ENCODE data around the gene TXNDC2. TPM values are rescaled to one million over a fixed set of nuclear protein-coding genes. Genes with fewer than 3 reads are reported as not detected.
"Not testable (repeated sequence)": the region's sequence is repeated elsewhere in the genome, so short reads cannot be mapped to it uniquely, and the experiment has no call there.

Gene TXNDC2
- total and polyA plus RNA-seq, 4 donors, result 0.17 to 0.35 (median 0.27) TPM; not detected in 1

- H3K4me1 ChIP-seq (ENCODE audit: control insufficient read depth, insufficient read depth, low read length), result no peaks in the 10 kb centered on the region
- no peak overlapping the region for H3K27ac ChIP-seq (ENCODE audit: low read depth, low read length)
- 95% methylated on average over 4 of the region's 5 CpGs for whole genome bisulfite sequencing (ENCODE audit: insufficient coverage)
- H3K4me3 ChIP-seq (ENCODE audit: low read depth, low read length), result no peak overlapping the region
- no peaks in the 10 kb centered on the region for H3K27me3 ChIP-seq (ENCODE audit: control insufficient read depth, insufficient read depth, low read length)
- DNase-seq (ENCODE audit: low read depth in 4 of 6, low spot score in 6 of 6), result no peak
- no peaks in the 10 kb centered on the region for H3K9me3 ChIP-seq (ENCODE audit: control insufficient read depth, insufficient read depth, low read length)
- no peaks in the 10 kb centered on the region for H3K36me3 ChIP-seq (ENCODE audit: control insufficient read depth, insufficient read depth, low read length)
Observed at GRCh38 chr18:9897129-9897528, 11.4 kb downstream of the TXNDC2 start.

- H3K9me3 ChIP-seq (ENCODE audit: control insufficient read depth, insufficient read depth, low read length); H3K4me1 ChIP-seq (ENCODE audit: control insufficient read depth, insufficient read depth, low read length); H3K27me3 ChIP-seq (ENCODE audit: control insufficient read depth, insufficient read depth, low read length); DNase-seq (ENCODE audit: low read depth in 4 of 6, low spot score in 6 of 6); H3K4me3 ChIP-seq (ENCODE audit: low read depth, low read length); H3K27ac ChIP-seq (ENCODE audit: low read depth, low read length); H3K36me3 ChIP-seq (ENCODE audit: control insufficient read depth, insufficient read depth, low read length): not testable (repeated sequence)
- 91% methylated on average over 9 of the region's 10 CpGs for whole genome bisulfite sequencing (ENCODE audit: insufficient coverage)
Observed at GRCh38 chr18:9897787-9898291, 12.1 kb downstream of the TXNDC2 start.

- WGBS (ENCODE audit: insufficient coverage), result 100% methylated on average over 4 of the region's 11 CpGs
Observed at GRCh38 chr18:9898792-9899549, 13.2 kb downstream of the TXNDC2 start.

GRCh38 chr18:9899550-9899930 lies 13.8 kb downstream of the TXNDC2 start:
- not testable (repeated sequence) for H3K36me3 ChIP-seq (ENCODE audit: control insufficient read depth, insufficient read depth, low read length); H3K4me1 ChIP-seq (ENCODE audit: control insufficient read depth, insufficient read depth, low read length); H3K4me3 ChIP-seq (ENCODE audit: low read depth, low read length); H3K27me3 ChIP-seq (ENCODE audit: control insufficient read depth, insufficient read depth, low read length); DNase-seq (ENCODE audit: low read depth in 4 of 6, low spot score in 6 of 6); H3K9me3 ChIP-seq (ENCODE audit: control insufficient read depth, insufficient read depth, low read length); H3K27ac ChIP-seq (ENCODE audit: low read depth, low read length)
- 86% methylated on average over 1 of the region's 1 CpG for WGBS (ENCODE audit: insufficient coverage)

More at GRCh38 chr18:9898792-9899549, 13.2 kb downstream of the TXNDC2 start:
- no peak for DNase-seq (ENCODE audit: low read depth in 4 of 6, low spot score in 6 of 6)
- Histone ChIP-seq H3K27me3 (ENCODE audit: control insufficient read depth, insufficient read depth, low read length) (no peaks in the 10 kb centered on the region), H3K36me3 (ENCODE audit: control insufficient read depth, insufficient read depth, low read length) (no peaks in the 10 kb centered on the region), H3K4me3 (ENCODE audit: low read depth, low read length) (no peak overlapping the region), H3K9me3 (ENCODE audit: control insufficient read depth, insufficient read depth, low read length) (no peaks in the 10 kb centered on the region), H3K27ac (ENCODE audit: low read depth, low read length) (no peak overlapping the region), H3K4me1 (ENCODE audit: control insufficient read depth, insufficient read depth, low read length) (no peaks in the 10 kb centered on the region)

GRCh38 chr18:9900699-9901098 lies 14.9 kb downstream of the TXNDC2 start:
- Histone ChIP-seq H3K4me3 (ENCODE audit: low read depth, low read length) (no peak overlapping the region), H3K27ac (ENCODE audit: low read depth, low read length) (no peak overlapping the region), H3K27me3 (ENCODE audit: control insufficient read depth, insufficient read depth, low read length) (no peaks in the 10 kb centered on the region), H3K4me1 (ENCODE audit: control insufficient read depth, insufficient read depth, low read length) (no peaks in the 10 kb centered on the region), H3K9me3 (ENCODE audit: control insufficient read depth, insufficient read depth, low read length) (no peaks in the 10 kb centered on the region), H3K36me3 (ENCODE audit: control insufficient read depth, insufficient read depth, low read length) (no peaks in the 10 kb centered on the region)
- 86% methylated on average over 4 of the region's 7 CpGs for WGBS (ENCODE audit: insufficient coverage)
- DNase-seq (ENCODE audit: low read depth in 4 of 6, low spot score in 6 of 6), result no peak

GRCh38 chr18:9901377-9901776 lies 15.6 kb downstream of the TXNDC2 start:
- WGBS (ENCODE audit: insufficient coverage), result no CpG with 5 or more reads among the region's 3 CpGs
- no peaks in the 10 kb centered on the region for H3K9me3 ChIP-seq (ENCODE audit: control insufficient read depth, insufficient read depth, low read length)

GRCh38 chr18:9902264-9902663 lies 16.5 kb downstream of the TXNDC2 start:
- not testable (repeated sequence) for H3K36me3 ChIP-seq (ENCODE audit: control insufficient read depth, insufficient read depth, low read length); H3K9me3 ChIP-seq (ENCODE audit: control insufficient read depth, insufficient read depth, low read length); H3K27ac ChIP-seq (ENCODE audit: low read depth, low read length); H3K4me3 ChIP-seq (ENCODE audit: low read depth, low read length); DNase-seq (ENCODE audit: low read depth in 4 of 6, low spot score in 6 of 6); H3K27me3 ChIP-seq (ENCODE audit: control insufficient read depth, insufficient read depth, low read length); H3K4me1 ChIP-seq (ENCODE audit: control insufficient read depth, insufficient read depth, low read length)
- 100% methylated on average over 3 of the region's 14 CpGs for WGBS (ENCODE audit: insufficient coverage)

More at GRCh38 chr18:9901377-9901776, 15.6 kb downstream of the TXNDC2 start:
- Histone ChIP-seq H3K27me3 (ENCODE audit: control insufficient read depth, insufficient read depth, low read length) (no peaks in the 10 kb centered on the region), H3K27ac (ENCODE audit: low read depth, low read length) (no peak overlapping the region), H3K4me3 (ENCODE audit: low read depth, low read length) (no peak overlapping the region), H3K36me3 (ENCODE audit: control insufficient read depth, insufficient read depth, low read length) (no peaks in the 10 kb centered on the region), H3K4me1 (ENCODE audit: control insufficient read depth, insufficient read depth, low read length) (no peaks in the 10 kb centered on the region)
- DNase-seq (ENCODE audit: low read depth in 4 of 6, low spot score in 6 of 6), result no peak

GRCh38 chr18:9902832-9903231 lies 17.1 kb downstream of the TXNDC2 start:
- Histone ChIP-seq H3K27ac (ENCODE audit: low read depth, low read length) (no peak overlapping the region), H3K4me1 (ENCODE audit: control insufficient read depth, insufficient read depth, low read length) (no peaks in the 10 kb centered on the region), H3K9me3 (ENCODE audit: control insufficient read depth, insufficient read depth, low read length) (no peaks in the 10 kb centered on the region), H3K27me3 (ENCODE audit: control insufficient read depth, insufficient read depth, low read length) (no peaks in the 10 kb centered on the region), H3K4me3 (ENCODE audit: low read depth, low read length) (no peak overlapping the region), H3K36me3 (ENCODE audit: control insufficient read depth, insufficient read depth, low read length) (no peaks in the 10 kb centered on the region)
- DNase-seq (ENCODE audit: low read depth in 4 of 6, low spot score in 6 of 6), result no peak
- WGBS (ENCODE audit: insufficient coverage), result 71% methylated on average over 10 of the region's 10 CpGs

- Histone ChIP-seq H3K4me3 (ENCODE audit: low read depth, low read length) (no peak overlapping the region), H3K27ac (ENCODE audit: low read depth, low read length) (no peak overlapping the region), H3K4me1 (ENCODE audit: control insufficient read depth, insufficient read depth, low read length) (no peaks in the 10 kb centered on the region), H3K36me3 (ENCODE audit: control insufficient read depth, insufficient read depth, low read length) (no peaks in the 10 kb centered on the region), H3K9me3 (ENCODE audit: control insufficient read depth, insufficient read depth, low read length) (no peaks in the 10 kb centered on the region), H3K27me3 (ENCODE audit: control insufficient read depth, insufficient read depth, low read length) (no peaks in the 10 kb centered on the region)
- 88% methylated on average over 3 of the region's 5 CpGs for WGBS (ENCODE audit: insufficient coverage)
- no peak for DNase-seq (ENCODE audit: low read depth in 4 of 6, low spot score in 6 of 6)
Observed at GRCh38 chr18:9905401-9905922, 19.7 kb downstream of the TXNDC2 start.

GRCh38 chr18:9906481-9906880 lies 20.7 kb downstream of the TXNDC2 start:
- H3K4me3 ChIP-seq (ENCODE audit: low read depth, low read length), result no peak overlapping the region
- no peak for DNase-seq (ENCODE audit: low read depth in 4 of 6, low spot score in 6 of 6)
- no peaks in the 10 kb centered on the region for H3K27me3 ChIP-seq (ENCODE audit: control insufficient read depth, insufficient read depth, low read length)
- 100% methylated on average over 3 of the region's 3 CpGs for WGBS (ENCODE audit: insufficient coverage)
- no peaks in the 10 kb centered on the region for H3K4me1 ChIP-seq (ENCODE audit: control insufficient read depth, insufficient read depth, low read length)
- no peak overlapping the region for H3K27ac ChIP-seq (ENCODE audit: low read depth, low read length)
- H3K36me3 ChIP-seq (ENCODE audit: control insufficient read depth, insufficient read depth, low read length), result no peaks in the 10 kb centered on the region
- no peaks in the 10 kb centered on the region for H3K9me3 ChIP-seq (ENCODE audit: control insufficient read depth, insufficient read depth, low read length)

Measured in spinal cord (tissue), 10 donors.